AG04449 (cell line): ENCODE data around the gene ARHGAP15.

Experiments used
- CTCF ChIA-PET: fragments of 350-600 bp; formaldehyde crosslinking; extraction: SDS; loops from one replicate; lab custom pipeline; 2021; ENCODE audit warnings: antibody characterized with exemption; lab: Yijun Ruan, JAX
- POLR2A ChIA-PET: fragments of 400-600, 350-600 bp; formaldehyde crosslinking; extraction: SDS; loops from one replicate; lab custom pipeline; 2020; ENCODE audit warnings: antibody characterized with exemption, inconsistent platforms; lab: Yijun Ruan, JAX
- DNase-seq: peaks from one replicate; pipeline ENCODE4 v3.0.0-alpha.2; 2010; ENCODE audit warnings: low read depth, low spot score
- H3K4me3 ChIP-seq: 2 replicates; pipeline ENCODE4 v1.5.1; 2011; ENCODE audit warnings: low read depth, mild to moderate bottlenecking, control low read depth, low read length
- CTCF ChIP-seq: IDR thresholded peaks from one replicate; pipeline ENCODE4 v1.5.1; 2011; ENCODE audit warnings: mild to moderate bottlenecking, moderate library complexity, low read length, control low read depth, inconsistent platforms; ENCODE audit not compliant: insufficient read depth; ENCODE audit errors: missing control alignments

ARHGAP15 gene

GRCh38 chr2:143157001-143157400, 27.8 kb downstream of the ARHGAP15 start:
- ChIA-PET CTCF (no interaction called here), POLR2A (no interaction called here)
- DNase-seq = no peak

GRCh38 chr2:143157418-143157817, 28.2 kb downstream of the ARHGAP15 start:
- ChIA-PET CTCF (no interaction called here), POLR2A (no interaction called here)
- no peak for DNase-seq
- no peak for TF ChIP-seq CTCF
- H3K4me3 ChIP-seq = no peak overlapping the region

More at GRCh38 chr2:143157001-143157400, 27.8 kb downstream of the ARHGAP15 start:
- H3K4me3 ChIP-seq = no peak overlapping the region
- TF ChIP-seq CTCF = no peak

GRCh38 chr2:143158098-143158497, 28.9 kb downstream of the ARHGAP15 start:
- ChIA-PET POLR2A (no interaction called here), CTCF (interaction anchor here (0.8 kb wide), 2 partner anchors 100 to 120 kb away, joined by 3 read pairs; no protein-coding TSS in a partner anchor)

GRCh38 chr2:143158551-143159485, 29.6 kb downstream of the ARHGAP15 start:
- no peak overlapping the region for H3K4me3 ChIP-seq
- no peak for DNase-seq
- CTCF ChIA-PET = interaction anchor here (0.8 kb wide), 2 partner anchors 99 to 121 kb away, joined by 3 read pairs; no protein-coding TSS in a partner anchor
- POLR2A ChIA-PET = no interaction called here
- no peak for TF ChIP-seq CTCF

More at GRCh38 chr2:143158098-143158497, 28.9 kb downstream of the ARHGAP15 start:
- H3K4me3 ChIP-seq = no peak overlapping the region
- TF ChIP-seq CTCF = no peak
- DNase-seq = no peak

GRCh38 chr2:143159486-143159840, 30.2 kb downstream of the ARHGAP15 start:
- ChIA-PET POLR2A (no interaction called here), CTCF (no interaction called here)
- TF ChIP-seq CTCF = no peak

More at GRCh38 chr2:143159486-143159840, 30.2 kb downstream of the ARHGAP15 start:
- no peak for DNase-seq
- H3K4me3 ChIP-seq = no peak overlapping the region
